Retinal pigment epithelial cell (primary cell): ENCODE measurements around the gene GRB10.

Source experiments
- DNase-seq: peaks from one replicate; pipeline ENCODE4 v3.0.0-alpha.2; 2010; ENCODE audit warnings: low read depth
- H3K4me3 ChIP-seq: 2 replicates; pipeline ENCODE4 v1.5.1; 2011; ENCODE audit warnings: mild to moderate bottlenecking, low read length, control low read depth, moderate library complexity
- CTCF ChIP-seq: conservative IDR thresholded peaks from 2 replicates; pipeline ENCODE4 v1.5.1; 2011; ENCODE audit warnings: low read depth, low read length, control low read depth, inconsistent platforms

GRB10 gene

GRCh38 chr7:50674299-50674698 lies 108.4 kb downstream of the GRB10 start:
- TF ChIP-seq CTCF, result no peak
- H3K4me3 ChIP-seq, result no peak overlapping the region
- no peak for DNase-seq

GRCh38 chr7:50673096-50673495 lies 109.6 kb downstream of the GRB10 start:
- DNase-seq, result no peak
- no peak for TF ChIP-seq CTCF
- no peak overlapping the region for H3K4me3 ChIP-seq

- no peak for TF ChIP-seq CTCF
- DNase-seq, result no peak
- no peak overlapping the region for H3K4me3 ChIP-seq
These were observed 110.7 kb downstream of the GRB10 start for GRCh38 chr7:50672045-50672444.

- no peak overlapping the region for H3K4me3 ChIP-seq
- no peak for TF ChIP-seq CTCF
- no peak for DNase-seq
These were observed 111.3 kb downstream of the GRB10 start for GRCh38 chr7:50671386-50671785.

GRCh38 chr7:50669890-50670289 lies 112.8 kb downstream of the GRB10 start:
- no peak overlapping the region for H3K4me3 ChIP-seq
- DNase-seq, result no peak
- TF ChIP-seq CTCF, result no peak

GRCh38 chr7:50667789-50668226 lies 114.9 kb downstream of the GRB10 start:
- no peak for TF ChIP-seq CTCF

GRCh38 chr7:50667338-50667737 lies 115.4 kb downstream of the GRB10 start:
- no peak overlapping the region for H3K4me3 ChIP-seq
- TF ChIP-seq CTCF, result no peak
- no peak for DNase-seq

More at GRCh38 chr7:50667789-50668226, 114.9 kb downstream of the GRB10 start:
- no peak for DNase-seq
- no peak overlapping the region for H3K4me3 ChIP-seq
